Stimulated activated CD4-positive, alpha-beta T cell treated with anti-CD3 and anti-CD28 coated beads, TNF-alpha, amount 100 ng/mL, for 24 hours (primary cell): Measurements from ENCODE around the gene VWA7.

Experiments
- DNase-seq, 3 experiments: peaks; one replicate each; pipeline ENCODE4 v3.0.0-alpha.2; 2020; ENCODE audit warnings: low read depth in 3 of 3

Gene VWA7

DNA sequence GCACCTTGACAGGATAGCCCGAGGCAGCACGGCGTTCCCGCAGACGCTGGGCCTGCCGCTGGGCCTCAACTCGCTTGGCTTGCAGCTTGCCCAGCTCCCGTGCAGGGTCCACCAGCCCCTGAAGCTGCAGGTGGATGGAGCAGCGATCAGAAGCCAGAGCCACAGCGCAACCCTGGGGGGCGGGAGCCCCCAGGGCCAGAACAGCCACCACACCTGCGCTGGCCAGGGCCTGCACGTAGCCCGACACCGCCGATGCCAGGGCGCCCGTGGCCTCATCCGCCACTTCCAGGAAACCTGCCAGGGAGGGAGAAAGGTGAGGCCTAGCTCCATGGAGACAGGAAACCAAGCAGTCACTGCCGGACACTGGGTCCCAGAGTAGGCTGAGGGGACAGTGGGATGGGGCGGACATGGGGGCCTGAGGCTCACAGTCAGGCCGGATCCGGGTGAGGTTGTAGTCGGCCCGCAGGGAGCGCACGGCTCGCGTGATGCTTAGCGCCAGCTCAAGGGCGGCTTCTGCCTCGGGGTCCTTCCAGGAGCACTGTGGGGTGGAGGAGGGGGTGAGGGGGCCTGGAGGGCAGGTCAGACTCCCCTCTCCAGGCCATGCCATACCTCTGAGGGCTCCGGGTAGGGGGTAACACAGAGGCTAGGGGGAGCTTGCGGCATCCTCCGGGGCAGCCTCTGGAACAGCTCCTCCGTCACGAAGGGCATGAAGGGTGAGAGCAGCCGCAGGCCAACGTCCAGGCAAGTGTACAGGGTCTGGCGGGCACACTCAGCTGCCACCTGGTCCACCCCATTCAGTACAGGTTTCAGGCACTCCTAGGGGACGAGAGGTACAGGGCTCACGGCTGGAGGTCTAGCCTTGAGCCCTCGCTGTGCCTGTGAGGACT lies 2.1 kb upstream of the VWA7 start:
- DNase-seq: no peak

DNA sequence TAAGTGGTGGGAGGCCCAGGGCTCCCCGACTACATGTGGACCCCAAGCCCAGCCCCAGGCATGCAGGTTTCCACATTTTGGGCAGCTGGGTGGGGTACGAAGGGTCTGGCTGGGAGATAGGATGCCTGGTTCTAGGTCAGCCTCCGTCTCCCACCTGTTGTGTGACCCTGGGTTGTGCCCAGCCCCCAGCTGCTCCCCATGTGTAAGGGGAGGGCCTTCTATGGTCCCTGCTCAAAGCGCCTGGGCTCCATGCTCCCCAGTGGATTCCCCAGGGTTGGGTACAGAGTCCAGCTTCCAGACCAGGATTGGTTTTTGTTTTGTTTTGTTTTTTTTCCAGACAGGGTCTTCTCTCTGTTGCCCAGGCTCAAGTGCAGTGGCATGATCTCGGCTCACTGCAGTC lies 1.1 kb upstream of the VWA7 start:
- DNase-seq: no peak

GRCh38 chr6:31777667-31778050 lies 531 bp upstream of the VWA7 start:
- no peak for DNase-seq

- no peak for DNase-seq
These were observed 591 bp downstream of the VWA7 start for GRCh38 chr6:31776485-31776988.

DNA sequence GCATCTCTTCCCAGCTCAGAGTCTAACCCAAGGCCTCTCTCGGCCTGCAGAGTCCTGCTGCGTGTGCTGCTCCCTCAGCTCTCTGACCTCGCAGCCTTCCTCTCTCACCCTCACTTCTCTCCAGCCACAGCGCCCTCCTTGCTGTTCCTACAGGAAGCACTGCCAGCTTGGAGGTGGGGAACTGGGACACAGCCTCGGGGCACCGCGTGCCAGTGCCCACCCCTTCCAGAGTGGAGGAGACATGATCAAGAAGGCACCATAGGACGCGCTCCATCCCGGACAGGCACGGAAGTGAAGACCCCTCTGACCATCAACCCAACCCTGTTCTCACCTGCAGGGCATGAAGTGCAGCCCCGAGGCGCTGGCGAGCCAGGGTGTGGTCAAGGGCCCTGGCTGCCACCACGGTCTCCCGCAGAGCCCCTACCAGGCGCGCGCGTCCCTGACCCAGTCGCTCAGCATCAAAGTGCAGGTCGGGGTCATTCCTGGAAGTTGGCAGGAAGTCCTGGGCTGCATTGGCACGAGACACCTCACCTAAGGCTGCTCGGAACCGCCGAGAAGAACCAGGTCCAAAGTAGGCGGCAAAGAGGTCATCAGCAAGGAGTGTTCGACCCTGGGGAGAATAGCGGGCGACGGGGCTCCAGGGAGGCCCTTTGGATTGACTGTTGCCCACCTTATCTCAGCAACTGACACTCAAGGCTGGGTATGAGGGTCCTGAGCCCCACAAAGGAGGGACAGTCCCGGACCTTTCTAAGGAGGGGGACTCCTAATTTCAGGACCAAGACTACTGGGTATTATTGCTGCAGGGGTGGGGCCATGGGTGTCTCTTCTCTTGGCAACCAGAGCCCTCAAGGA lies 1.3 kb downstream of the VWA7 start:
- no peak for DNase-seq

DNA sequence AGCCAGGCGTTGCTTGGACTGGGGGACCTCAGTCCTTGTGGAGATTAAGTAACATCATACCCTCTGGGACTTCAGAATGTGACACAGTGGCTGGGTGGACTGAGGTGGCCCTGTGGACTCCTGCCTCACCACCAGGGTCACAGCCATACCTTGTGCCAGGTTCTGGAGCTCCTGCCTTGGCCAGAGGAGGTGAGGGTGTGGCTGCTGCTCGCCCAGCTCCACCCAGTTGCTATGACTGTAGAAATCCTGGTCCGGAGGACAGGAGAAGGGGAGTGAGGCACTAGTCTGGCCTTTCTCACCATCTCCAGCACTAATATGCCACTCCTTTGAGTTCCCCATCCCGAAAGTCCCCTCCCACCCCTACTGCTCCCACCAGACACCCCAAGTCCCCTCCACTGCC lies 1.9 kb downstream of the VWA7 start:
- DNase-seq: no peak

DNA sequence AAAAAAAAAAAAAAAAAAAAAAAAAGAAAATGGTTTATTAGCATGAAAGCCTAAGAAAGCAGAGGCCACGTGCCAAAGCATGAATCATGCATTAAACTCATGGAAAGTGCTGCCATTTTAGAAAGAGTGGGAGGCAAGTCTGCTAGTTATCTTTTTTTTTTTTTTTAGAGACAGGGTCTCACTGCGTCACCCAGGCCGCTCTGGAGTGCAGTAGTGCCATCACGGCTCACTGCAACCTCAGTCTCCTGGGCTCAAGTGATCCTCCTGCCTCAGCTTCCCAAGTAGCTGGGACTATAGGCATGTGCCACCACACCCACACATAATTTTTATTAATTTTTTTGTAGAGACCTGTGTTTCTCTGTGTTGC lies 5.2 kb downstream of the VWA7 start:
- no peak for DNase-seq

DNA sequence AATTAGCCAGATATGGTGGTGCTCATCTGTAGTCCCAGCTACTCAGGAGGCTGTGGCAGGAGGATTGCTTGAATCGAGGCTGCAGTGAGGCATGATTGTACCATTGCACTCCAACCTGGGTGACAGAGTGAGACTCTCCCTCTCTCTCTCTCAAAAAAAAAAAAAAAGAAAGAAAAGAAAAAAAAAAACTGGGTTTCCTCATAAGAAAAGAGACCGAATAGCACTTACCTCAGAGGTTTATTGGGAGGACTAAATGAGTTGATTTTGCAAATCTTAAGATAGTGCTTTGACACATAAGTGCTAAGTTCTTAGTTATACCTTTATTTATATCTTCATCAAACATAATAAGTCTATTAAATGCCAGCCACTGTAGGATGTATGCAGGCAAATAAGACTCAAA lies 6.3 kb downstream of the VWA7 start:
- no peak for DNase-seq

DNA sequence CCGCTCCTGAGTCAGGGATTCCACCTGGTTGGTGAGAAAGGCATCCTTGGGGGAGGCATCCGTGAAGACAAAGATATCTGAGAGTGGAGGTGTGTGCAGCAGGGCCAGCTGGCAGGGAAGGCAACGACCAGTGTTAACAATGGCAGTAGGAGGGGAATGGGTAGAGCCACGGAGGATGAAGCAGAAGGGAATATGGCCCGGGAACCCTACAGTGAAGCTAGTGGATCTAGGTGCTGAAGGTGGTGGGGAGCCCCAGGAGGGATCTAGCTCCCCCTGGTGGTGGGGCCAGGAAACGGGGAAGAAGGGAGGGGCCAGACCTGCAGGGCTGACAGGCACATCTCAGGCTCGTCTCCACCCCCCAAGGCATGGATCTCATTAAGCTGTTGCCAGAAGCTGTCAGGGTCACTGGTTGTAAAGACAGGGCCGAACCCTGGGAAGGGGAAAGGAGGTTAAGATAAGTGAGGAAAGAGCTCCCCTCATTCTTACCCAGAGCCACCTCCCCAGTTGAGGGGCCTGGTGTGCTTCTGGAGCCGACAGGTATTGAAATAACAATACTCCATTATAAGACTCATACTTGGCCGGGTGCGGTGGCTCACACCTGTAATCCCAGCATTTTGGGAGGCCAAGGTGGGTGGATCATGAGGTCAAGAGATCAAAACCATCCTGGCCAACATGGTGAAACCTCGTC lies 7.3 kb downstream of the VWA7 start:
- DNase-seq: peak; percentile 61 to 80 (median 74)

- DNase-seq: no peak
These were observed 8.5 kb downstream of the VWA7 start for GRCh38 chr6:31768363-31769257.

GRCh38 chr6:31767096-31767645 lies 10.0 kb downstream of the VWA7 start:
- no peak for DNase-seq

GRCh38 chr6:31765910-31766794 lies 11.0 kb downstream of the VWA7 start:
- DNase-seq: no peak

GRCh38 chr6:31765559-31765909 lies 11.6 kb downstream of the VWA7 start:
- DNase-seq: no peak

GRCh38 chr6:31764198-31764597 lies 12.9 kb downstream of the VWA7 start:
- no peak for DNase-seq

GRCh38 chr6:31763619-31763940 lies 13.5 kb downstream of the VWA7 start:
- DNase-seq: no peak

GRCh38 chr6:31762878-31763618 lies 14.1 kb downstream of the VWA7 start:
- DNase-seq: no peak

GRCh38 chr6:31762356-31762755 lies 14.8 kb downstream of the VWA7 start, which contains the start of gene SAPCD1:
Gene SAPCD1, plus strand, starts transcription at chr6:31762656. Its CDS starts 399 bp downstream, at chr6:31763055.
- DNase-seq: no peak

- DNase-seq: no peak
These were observed 15.8 kb downstream of the VWA7 start for GRCh38 chr6:31761343-31761742.

GRCh38 chr6:31760790-31761189 lies 16.3 kb downstream of the VWA7 start:
- no peak for DNase-seq
